HG02973 (cell line): ENCODE measurements around the gene THOC6.
"Not testable (repeated sequence)": the region's sequence is repeated elsewhere in the genome, so short reads cannot be mapped to it uniquely, and the experiment has no call there.

Source experiments
- ATAC-seq: cut with Tn5 transposase; IDR thresholded peaks from one replicate; pipeline ENCODE4 v1.9.1; 2021; ENCODE audit warnings: moderate library complexity; ENCODE audit not compliant: unreplicated experiment

THOC6 gene

DNA sequence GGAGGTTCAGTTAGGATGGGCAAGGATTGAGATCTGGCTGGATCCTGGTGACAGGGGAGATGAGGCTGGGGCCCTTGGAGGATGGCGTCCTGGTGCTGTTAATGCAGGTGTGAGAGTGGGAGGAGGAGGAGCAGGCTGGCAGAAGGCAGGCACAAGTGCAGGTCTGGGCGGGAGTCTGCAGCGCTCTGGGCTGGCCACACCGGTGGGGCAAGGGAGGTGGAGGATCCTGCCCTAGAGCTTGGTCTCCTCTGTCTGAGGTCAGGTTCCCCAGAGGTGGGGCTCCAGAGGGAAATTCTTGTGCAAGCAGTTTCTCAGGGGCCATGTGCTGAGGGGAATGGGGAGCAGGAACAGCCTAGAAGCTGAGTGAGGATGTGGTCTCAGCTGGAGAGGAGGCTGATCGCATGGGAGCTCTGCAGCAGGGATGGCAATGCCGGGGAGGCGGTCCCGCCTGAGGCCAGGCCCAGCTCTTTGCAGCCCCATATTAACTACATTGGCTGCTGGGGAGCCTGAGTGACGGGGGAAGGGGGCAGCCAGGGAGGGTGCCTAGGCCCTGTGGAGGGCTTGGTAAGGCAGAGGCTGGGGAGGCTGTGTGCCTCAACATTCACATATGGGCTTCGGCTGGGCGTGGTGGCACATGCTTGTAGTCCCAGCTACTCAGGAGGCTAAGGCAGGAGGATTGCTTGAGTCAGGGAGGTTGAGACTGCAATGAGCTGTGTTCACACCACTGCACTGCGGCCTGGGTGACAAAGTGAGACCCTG is 28.9 kb downstream of the THOC6 start:
- ATAC-seq: not testable (repeated sequence)

DNA sequence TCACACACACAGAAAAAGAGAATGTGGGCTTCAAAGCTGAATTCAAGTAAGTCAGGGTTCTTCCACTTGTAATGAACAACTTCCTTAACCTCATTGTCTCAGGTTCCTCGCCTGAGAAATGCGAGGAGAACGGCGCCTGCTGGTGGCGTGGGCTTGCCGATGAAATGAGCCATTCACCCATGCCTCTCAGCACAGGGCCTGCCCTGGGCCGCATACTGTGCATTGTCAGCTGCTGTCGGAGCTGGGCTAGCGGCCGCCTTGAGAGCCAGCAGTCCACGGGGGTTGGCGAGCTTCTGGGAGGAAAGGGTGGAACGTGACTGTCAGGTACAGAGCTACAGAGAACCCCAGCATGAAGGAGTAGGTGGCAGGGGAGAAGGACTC is 29.5 kb downstream of the THOC6 start:
- ATAC-seq: not testable (repeated sequence)

GRCh38 chr16:3054965-3055733 is 31.3 kb downstream of the THOC6 start:
- ATAC-seq: no peak

GRCh38 chr16:3055734-3056115 is 31.9 kb downstream of the THOC6 start:
- not testable (repeated sequence) for ATAC-seq

GRCh38 chr16:3056336-3057180 is 32.7 kb downstream of the THOC6 start:
- ATAC-seq: no peak

DNA sequence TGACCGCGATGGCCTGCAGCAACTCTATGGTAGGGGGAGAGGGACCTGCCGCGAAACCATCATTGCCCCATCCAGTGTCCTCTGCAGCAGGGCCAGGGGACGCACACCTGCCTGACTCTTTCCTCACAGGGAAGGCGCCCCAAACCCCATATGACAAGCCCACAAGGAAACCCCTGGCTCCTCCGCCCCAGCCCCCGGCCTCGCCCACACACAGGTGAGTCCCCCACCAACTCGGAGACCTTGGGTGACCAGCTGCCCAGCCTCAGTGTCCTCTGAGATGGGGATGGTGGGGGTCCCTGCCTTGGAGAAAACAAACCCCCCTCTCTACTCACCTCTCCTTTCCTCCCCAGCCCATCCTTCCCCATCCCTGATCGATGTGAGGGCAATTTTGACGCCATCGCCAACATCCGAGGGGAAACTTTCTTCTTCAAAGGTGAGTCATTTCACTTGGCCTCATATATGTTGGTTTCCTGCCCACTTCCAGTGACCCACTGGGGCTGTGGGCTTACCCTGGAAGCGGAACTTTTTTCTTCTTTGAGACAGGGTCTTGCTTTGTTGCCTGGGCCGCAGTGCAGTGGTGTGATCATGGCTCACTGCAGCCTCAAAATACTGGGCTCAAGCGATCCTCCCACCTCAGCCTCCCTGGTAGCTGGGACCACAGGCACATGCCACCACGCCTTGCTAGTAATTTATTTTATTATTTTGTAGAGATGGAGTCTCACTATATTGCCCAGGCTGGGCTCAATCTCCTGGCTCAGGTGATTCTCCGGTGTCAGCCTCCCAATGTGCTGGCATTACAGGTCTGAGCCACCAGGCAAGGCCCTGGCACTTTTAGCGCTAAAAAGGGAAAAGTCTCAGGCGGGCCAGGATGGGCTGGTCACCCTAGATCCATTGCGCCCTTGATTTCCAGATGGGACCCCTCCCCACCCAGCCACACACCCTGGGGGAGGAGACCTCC is 33.6 kb downstream of the THOC6 start:
- ATAC-seq: no peak

DNA sequence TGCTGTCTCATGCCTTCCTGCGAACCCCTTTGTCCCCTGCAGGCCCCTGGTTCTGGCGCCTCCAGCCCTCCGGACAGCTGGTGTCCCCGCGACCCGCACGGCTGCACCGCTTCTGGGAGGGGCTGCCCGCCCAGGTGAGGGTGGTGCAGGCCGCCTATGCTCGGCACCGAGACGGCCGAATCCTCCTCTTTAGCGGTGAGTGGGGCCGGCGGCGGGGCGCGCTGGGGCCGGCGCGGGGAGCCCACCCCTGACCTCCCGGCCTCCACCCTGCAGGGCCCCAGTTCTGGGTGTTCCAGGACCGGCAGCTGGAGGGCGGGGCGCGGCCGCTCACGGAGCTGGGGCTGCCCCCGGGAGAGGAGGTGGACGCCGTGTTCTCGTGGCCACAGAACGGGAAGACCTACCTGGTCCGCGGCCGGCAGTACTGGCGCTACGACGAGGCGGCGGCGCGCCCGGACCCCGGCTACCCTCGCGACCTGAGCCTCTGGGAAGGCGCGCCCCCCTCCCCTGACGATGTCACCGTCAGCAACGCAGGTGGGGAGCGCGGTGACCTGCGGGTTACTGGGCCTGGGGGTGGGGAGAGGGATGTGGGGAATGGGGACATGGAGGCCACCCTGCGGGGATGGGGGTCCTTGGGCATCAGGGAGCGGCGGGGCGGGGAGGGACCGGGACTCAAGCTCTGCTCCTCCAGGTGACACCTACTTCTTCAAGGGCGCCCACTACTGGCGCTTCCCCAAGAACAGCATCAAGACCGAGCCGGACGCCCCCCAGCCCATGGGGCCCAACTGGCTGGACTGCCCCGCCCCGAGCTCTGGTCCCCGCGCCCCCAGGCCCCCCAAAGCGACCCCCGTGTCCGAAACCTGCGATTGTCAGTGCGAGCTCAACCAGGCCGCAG is 34.5 kb downstream of the THOC6 start:
- peak; percentile 22 for ATAC-seq

- peak; percentile 71 for ATAC-seq
Measured at GRCh38 chr16:3059041-3059722, 35.3 kb downstream of the THOC6 start.

- ATAC-seq: peak; percentile 3
Measured at GRCh38 chr16:3059723-3060242, 35.9 kb downstream of the THOC6 start.

DNA sequence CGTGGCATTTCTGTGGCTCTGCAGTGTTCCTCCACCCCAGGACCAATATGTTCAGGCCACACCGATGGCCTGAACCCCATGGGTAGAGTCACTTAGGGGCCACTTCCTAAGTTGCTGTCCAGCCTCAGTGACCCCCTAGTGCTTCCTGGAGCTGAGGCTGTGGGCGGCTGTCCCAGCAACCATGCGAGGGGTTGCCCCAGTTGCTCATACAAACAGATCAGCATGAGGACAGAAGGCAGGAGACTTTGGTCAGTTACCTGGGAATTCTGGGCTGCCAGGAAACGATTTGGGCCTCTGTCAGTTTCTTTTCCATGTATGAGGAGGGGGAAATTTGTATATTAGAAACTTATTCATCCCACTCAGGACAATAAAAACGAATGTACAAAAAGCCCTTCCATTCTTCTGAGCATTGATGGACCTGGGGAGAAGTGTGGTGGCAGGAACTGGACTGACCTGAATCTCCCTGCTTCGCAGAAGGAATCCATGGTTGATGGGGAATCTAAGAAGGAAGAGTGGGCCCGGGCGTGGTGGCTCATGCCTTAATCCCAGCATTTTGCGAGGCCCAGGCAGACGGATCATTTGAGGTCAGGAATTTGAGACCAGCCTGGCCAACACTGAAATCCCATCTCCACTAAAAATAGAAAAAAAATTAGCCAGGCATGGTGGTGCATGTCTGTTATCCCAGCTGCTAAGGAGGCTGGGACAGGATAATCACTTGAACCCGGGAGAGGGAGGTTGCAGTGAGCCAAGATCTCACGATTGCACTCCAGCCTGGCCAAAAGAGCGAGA is 36.7 kb downstream of the THOC6 start:
- no peak for ATAC-seq

GRCh38 chr16:3062553-3062952 is 38.7 kb downstream of the THOC6 start:
- ATAC-seq: no peak

DNA sequence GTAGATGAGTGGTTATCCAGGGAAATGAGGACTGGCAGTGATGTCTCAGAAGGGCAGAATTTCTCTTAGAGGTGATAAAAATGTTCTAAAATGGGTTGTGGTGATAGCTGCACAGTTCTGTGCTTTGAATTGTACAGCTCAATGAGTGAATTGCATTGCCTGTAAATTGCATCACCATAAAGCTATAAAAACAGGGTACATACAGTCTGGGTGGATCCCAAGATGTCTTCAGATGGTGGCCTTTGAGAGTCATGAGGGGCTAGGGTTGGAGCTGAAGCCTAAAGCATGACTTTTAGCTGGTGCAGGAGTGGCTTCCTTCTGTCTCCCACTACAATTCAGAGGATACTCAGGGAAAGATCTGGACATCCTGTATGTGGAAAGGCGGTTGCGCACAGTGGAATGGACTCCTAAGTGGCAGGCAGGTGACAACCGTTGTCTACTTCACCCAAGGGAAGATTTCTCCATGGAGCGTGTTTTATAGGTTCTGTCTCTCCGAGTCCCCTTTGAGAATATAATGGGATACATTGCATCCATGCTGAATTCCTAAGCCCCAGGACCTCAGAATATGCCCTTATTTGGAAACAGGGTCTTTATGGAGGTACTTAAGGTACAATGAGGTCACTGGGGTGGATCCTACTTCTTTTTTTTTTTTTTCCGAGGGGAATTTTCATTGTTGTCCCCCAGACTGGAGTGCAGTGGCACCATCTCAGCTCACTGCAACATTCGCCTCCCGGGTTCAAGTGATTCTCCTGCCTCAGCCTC is 40.0 kb downstream of the THOC6 start:
- no peak for ATAC-seq

GRCh38 chr16:3065069-3065741 is 41.4 kb downstream of the THOC6 start, which contains the start of gene IL32:
TSS of gene IL32 (plus strand) at chr16:3065640. CDS start at chr16:3065812, 172 bp downstream.
- ATAC-seq: no peak

- no peak for ATAC-seq
Measured at GRCh38 chr16:3065742-3066439, 42.1 kb downstream of the THOC6 start.

DNA sequence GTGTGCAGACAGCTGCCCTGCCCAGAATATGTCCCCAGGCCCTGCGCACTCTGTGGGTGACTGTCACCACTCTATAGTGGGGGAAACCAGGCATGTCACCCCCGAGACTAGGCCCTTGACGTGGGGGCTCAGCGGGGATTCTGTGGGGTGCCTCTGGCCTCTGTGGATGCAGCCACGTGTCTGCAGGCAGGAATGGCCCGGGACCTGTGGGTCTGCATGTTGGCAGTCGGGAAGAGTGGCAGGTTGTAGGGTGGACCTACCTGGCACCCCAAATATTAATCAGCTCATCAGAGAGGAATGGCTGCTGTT is 42.6 kb downstream of the THOC6 start:
- no peak for ATAC-seq

DNA sequence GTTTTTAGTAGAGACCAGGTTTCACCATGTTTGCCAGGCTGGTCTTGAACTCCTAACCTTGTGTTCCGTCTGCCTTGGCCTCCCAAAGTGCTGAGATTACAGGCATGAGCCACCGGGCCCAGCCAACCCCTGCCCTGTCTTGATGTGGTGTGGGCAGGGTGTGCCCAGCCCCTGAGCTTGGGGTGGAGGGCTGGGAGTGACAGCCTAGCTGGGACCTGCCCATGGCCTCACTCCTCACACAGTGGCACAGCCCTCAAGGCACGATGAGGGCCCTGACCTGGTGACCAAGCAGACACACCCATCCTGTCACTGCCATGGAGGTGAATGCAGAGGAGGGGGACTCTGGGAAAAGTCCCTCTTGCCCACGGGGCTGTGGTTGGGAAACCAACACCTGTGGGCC is 44.7 kb downstream of the THOC6 start:
- no peak for ATAC-seq
